ENCODE results near the gene C2CD4D. TPM values are rescaled to one million over a fixed set of nuclear protein-coding genes. Genes with fewer than 3 reads are reported as not detected.
A peak's percentile ranks its signal among the peaks of the same experiment; 100 is the strongest.

Gene C2CD4D
- total and polyA plus RNA-seq, 2 donors (not counting 1 experiment from before 2014, with no cell fraction given): not detected

GRCh38 chr1:151790940-151791651, 48.5 kb downstream of the C2CD4D start:
- no peak overlapping the region for H3K9ac ChIP-seq (ENCODE audit: insufficient read depth, low read length)
- TF ChIP-seq CTCF (conservative IDR thresholded peaks at IDR 0.05 in 1 of 2, IDR thresholded peaks at IDR 0.05 in 1 of 2; ENCODE audit: low read depth in 1 of 2, low read length in 2 of 2): no peak
- no peak for TF ChIP-seq EZH2 (IDR thresholded peaks at IDR 0.05; ENCODE audit: low read length, missing control alignments)
- H3K4me3 ChIP-seq (replicated peaks in 1 of 4; ENCODE audit: control extremely low read depth in 1 of 4, insufficient read depth in 1 of 4, low read depth in 3 of 4, low read length in 4 of 4): peak overlapping the region; percentile 62 to 85 (median 69)
- no peaks in the 10 kb centered on the region for H3K9me3 ChIP-seq (ENCODE audit: control insufficient read depth, insufficient read depth, low read depth, low read length)
- no peaks in the 10 kb centered on the region for H3K36me3 ChIP-seq (ENCODE audit: control insufficient read depth, insufficient read depth, low read length)
- H3K27me3 ChIP-seq (ENCODE audit: control insufficient read depth, insufficient read depth, low read length): peaks cover under 1% of the 10 kb centered on the region
- no peaks in the 10 kb centered on the region for H4K20me1 ChIP-seq (ENCODE audit: control insufficient read depth, extremely low read depth, insufficient read depth, low read length)
- DNase-seq (ENCODE audit: low read depth in 2 of 2): peak in 1 of 2 donors; percentile 6
- no peak overlapping the region for H3K27ac ChIP-seq (ENCODE audit: insufficient read depth, low read length)
- peak overlapping the region; percentile 64 for H3K4me2 ChIP-seq (ENCODE audit: extremely low read depth, insufficient read depth, low read length)
- no peaks in the 10 kb centered on the region for H3K79me2 ChIP-seq (ENCODE audit: control insufficient read depth, insufficient read depth, low read length)
- peak overlapping the region; percentile 98 for H2AFZ ChIP-seq (ENCODE audit: low read length)
- no peaks in the 10 kb centered on the region for H3K4me1 ChIP-seq (ENCODE audit: control insufficient read depth, extremely low read depth, insufficient read depth, low read length)

GRCh38 chr1:151790071-151790939, 49.3 kb downstream of the C2CD4D start, which contains the start of gene TDRKH:
TSS of gene TDRKH (minus strand) at chr1:151790500. CDS start at chr1:151783022, 7,478 bp downstream.
- H3K9ac ChIP-seq (ENCODE audit: insufficient read depth, low read length): no peak within 1 kb of the TSS
- no peaks in the 10 kb centered on the region for H3K27me3 ChIP-seq (ENCODE audit: control insufficient read depth, insufficient read depth, low read length)
- no peaks in the 10 kb centered on the region for H4K20me1 ChIP-seq (ENCODE audit: control insufficient read depth, extremely low read depth, insufficient read depth, low read length)
- H3K4me2 ChIP-seq (ENCODE audit: extremely low read depth, insufficient read depth, low read length): peak within 1 kb of the TSS; percentile 89
- TF ChIP-seq EZH2 (IDR thresholded peaks at IDR 0.05; ENCODE audit: low read length, missing control alignments) (peak; percentile 46), CTCF (conservative IDR thresholded peaks at IDR 0.05 in 1 of 2, IDR thresholded peaks at IDR 0.05 in 1 of 2; ENCODE audit: low read depth in 1 of 2, low read length in 2 of 2) (peak in 1 of 2 donors; percentile 5)
- H3K4me1 ChIP-seq (ENCODE audit: control insufficient read depth, extremely low read depth, insufficient read depth, low read length): no peaks in the 10 kb centered on the region
- no peaks in the 10 kb centered on the region for H3K79me2 ChIP-seq (ENCODE audit: control insufficient read depth, insufficient read depth, low read length)
- peak within 1 kb of the TSS; percentile 98 for H2AFZ ChIP-seq (ENCODE audit: low read length)
- no peaks in the 10 kb centered on the region for H3K36me3 ChIP-seq (ENCODE audit: control insufficient read depth, insufficient read depth, low read length)
- peak; percentile 99 to 100 for DNase-seq (ENCODE audit: low read depth in 2 of 2)
- H3K9me3 ChIP-seq (ENCODE audit: control insufficient read depth, insufficient read depth, low read depth, low read length): no peaks in the 10 kb centered on the region
- peak within 1 kb of the TSS; percentile 63 to 85 (median 70) for H3K4me3 ChIP-seq (replicated peaks in 1 of 4; ENCODE audit: control extremely low read depth in 1 of 4, insufficient read depth in 1 of 4, low read depth in 3 of 4, low read length in 4 of 4)
- H3K27ac ChIP-seq (ENCODE audit: insufficient read depth, low read length): no peak within 1 kb of the TSS

Other genes starting within 250 kb of the C2CD4D start
- gene SNX27, start 227.8 kb downstream of the C2CD4D start, total RNA-seq: 31.1 and 38.1 TPM in 2 replicates
- gene SNX27, start 227.8 kb downstream of the C2CD4D start, polyA plus RNA-seq: 24.4 and 29.5 TPM in 2 replicates
- not detected in 2 replicates for gene CELF3, start 123.0 kb downstream of the C2CD4D start, total RNA-seq
- gene CELF3, start 123.0 kb downstream of the C2CD4D start, polyA plus RNA-seq: not detected in 2 replicates
- not detected in 2 replicates for gene RIIAD1, start 118.3 kb downstream of the C2CD4D start, total RNA-seq
- not detected in 2 replicates for gene RIIAD1, start 118.3 kb downstream of the C2CD4D start, polyA plus RNA-seq
- gene MRPL9, start 76.3 kb downstream of the C2CD4D start, total RNA-seq: 86.5 and 91.4 TPM in 2 replicates
- gene MRPL9, start 76.3 kb downstream of the C2CD4D start, polyA plus RNA-seq: 58.3 and 79.2 TPM in 2 replicates
- gene TDRKH, start 49.3 kb downstream of the C2CD4D start, total RNA-seq: 1.8 and 5.6 TPM in 2 replicates
- 1.8 and 2.1 TPM in 2 replicates for gene TDRKH, start 49.3 kb downstream of the C2CD4D start, polyA plus RNA-seq
- gene LINGO4, start 34.4 kb downstream of the C2CD4D start, total RNA-seq: not detected in 2 replicates
- gene LINGO4, start 34.4 kb downstream of the C2CD4D start, polyA plus RNA-seq: not detected in 2 replicates
- gene RORC, start 8.0 kb downstream of the C2CD4D start, total RNA-seq: under 0.01 and 0.17 TPM in 2 replicates
- not detected in 2 replicates for gene RORC, start 8.0 kb downstream of the C2CD4D start, polyA plus RNA-seq
- not detected in 2 replicates for gene THEM5, start 13.9 kb upstream of the C2CD4D start, total RNA-seq
- gene THEM5, start 13.9 kb upstream of the C2CD4D start, polyA plus RNA-seq: not detected in 2 replicates
- gene THEM4, start 69.7 kb upstream of the C2CD4D start, total RNA-seq: 4.6 and 6.4 TPM in 2 replicates
- gene THEM4, start 69.7 kb upstream of the C2CD4D start, polyA plus RNA-seq: 15.8 and 18.7 TPM in 2 replicates
- gene S100A10, start 154.0 kb upstream of the C2CD4D start, total RNA-seq: 136 and 141 TPM in 2 replicates
- gene S100A10, start 154.0 kb upstream of the C2CD4D start, polyA plus RNA-seq: 599 and 750 TPM in 2 replicates
- gene S100A11, start 197.2 kb upstream of the C2CD4D start, total RNA-seq: 21.3 and 55.8 TPM in 2 replicates
- gene S100A11, start 197.2 kb upstream of the C2CD4D start, polyA plus RNA-seq: 1,144 and 1,638 TPM in 2 replicates
- gene TCHHL1, start 249.2 kb upstream of the C2CD4D start, total RNA-seq: not detected in 2 replicates
- not detected in 2 replicates for gene TCHHL1, start 249.2 kb upstream of the C2CD4D start, polyA plus RNA-seq